D721Med (cell line): ENCODE results near the gene COL8A2.

Experiments used
- DNase-seq: peaks from one replicate; pipeline ENCODE4 v3.0.0; 2011; ENCODE audit warnings: low spot score; ENCODE audit not compliant: insufficient read length
- FAIRE-seq: peaks from 2 replicates; lab custom pipeline; 2011; peaks lifted over from hg19 to GRCh38; lab: Jason Lieb, UNC
- CTCF ChIP-seq: IDR thresholded peaks from 2 replicates; pipeline ENCODE4 v1.5.1; 2012; ENCODE audit warnings: mild to moderate bottlenecking, control low read depth; ENCODE audit not compliant: insufficient read depth; ENCODE audit errors: missing control alignments

The COL8A2 gene

DNA sequence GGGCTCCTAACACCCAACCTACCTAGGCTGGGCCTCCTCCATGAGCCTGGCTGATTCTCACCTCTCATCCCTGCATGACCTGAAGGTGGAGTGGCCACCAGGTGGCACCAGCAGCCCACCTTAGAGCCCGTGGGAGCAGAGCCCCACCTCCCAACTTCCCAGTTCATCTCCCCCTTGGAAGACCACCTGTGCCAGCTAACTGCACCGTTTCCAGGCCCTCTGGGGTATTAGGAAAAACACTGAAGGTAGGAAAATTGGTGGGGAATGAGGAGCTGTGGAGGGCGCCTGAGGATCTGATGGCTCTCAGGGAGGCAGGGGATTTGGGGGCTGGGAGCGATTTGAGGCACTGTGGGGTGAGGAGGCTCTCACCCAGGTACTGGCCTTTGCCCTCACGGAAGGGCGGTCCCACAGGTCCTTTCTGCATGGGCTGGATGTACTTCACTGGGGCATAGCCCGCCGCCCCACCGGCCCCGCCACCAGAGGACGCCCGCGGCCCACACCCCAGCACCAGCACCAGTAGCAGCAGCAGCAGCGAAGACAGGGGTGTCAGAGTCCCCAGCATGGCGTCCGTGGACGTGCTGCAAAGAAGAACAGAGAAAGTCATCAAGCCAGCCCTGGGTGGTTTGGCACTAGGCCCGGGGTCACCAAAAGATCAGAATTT lies 25.2 kb downstream of the COL8A2 start:
- DNase-seq (peak; percentile 71), FAIRE-seq (no peak)
- TF ChIP-seq CTCF: peak; percentile 91

GRCh38 chr1:36098650-36099365 lies 26.2 kb downstream of the COL8A2 start:
- TF ChIP-seq CTCF: no peak
- FAIRE-seq: no peak

DNA sequence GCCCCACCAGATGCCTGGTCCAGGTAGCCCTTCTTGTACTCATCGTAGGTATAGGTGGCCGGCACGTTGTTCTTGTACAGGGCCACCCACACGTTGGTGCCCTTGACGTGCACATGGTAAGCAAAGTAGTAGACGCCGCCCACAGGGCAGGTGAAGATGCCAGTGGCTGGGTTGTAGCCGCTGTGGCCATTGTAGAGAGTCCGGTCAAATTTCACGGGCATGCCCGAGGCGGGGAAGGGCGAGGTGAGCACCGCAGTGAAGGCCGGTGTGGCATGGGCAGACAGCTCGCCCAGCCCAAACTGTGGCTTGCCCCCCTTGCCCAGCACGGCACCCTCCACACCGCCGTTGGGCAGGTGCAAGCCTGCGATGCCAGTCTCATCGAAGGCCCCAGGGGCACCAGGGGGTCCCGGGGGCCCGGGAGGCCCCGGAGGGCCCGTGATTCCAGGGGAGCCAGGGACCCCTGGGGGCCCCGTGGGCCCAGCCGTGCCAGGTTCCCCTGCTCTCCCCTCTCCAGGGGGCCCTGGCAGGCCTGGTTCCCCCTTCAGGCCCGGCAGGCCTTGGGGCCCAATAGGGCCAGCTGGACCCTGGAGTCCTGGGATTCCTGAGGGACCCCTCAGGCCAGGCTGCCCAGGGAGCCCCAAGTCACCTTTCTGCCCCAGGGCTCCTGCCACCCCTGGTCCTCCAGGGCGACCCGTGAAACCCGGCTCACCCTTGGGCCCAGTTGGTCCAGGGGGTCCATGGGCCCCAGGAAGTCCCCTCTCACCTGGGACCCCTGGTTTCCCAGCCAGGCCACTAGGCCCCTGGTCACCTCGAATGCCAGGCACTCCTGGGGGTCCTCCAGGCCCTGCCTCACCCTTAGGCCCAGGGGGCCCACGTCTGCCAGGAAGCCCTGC lies 27.1 kb downstream of the COL8A2 start:
- TF ChIP-seq CTCF: no peak
- FAIRE-seq: no peak
- no peak for DNase-seq

More at GRCh38 chr1:36098650-36099365, 26.2 kb downstream of the COL8A2 start:
- no peak for DNase-seq

DNA sequence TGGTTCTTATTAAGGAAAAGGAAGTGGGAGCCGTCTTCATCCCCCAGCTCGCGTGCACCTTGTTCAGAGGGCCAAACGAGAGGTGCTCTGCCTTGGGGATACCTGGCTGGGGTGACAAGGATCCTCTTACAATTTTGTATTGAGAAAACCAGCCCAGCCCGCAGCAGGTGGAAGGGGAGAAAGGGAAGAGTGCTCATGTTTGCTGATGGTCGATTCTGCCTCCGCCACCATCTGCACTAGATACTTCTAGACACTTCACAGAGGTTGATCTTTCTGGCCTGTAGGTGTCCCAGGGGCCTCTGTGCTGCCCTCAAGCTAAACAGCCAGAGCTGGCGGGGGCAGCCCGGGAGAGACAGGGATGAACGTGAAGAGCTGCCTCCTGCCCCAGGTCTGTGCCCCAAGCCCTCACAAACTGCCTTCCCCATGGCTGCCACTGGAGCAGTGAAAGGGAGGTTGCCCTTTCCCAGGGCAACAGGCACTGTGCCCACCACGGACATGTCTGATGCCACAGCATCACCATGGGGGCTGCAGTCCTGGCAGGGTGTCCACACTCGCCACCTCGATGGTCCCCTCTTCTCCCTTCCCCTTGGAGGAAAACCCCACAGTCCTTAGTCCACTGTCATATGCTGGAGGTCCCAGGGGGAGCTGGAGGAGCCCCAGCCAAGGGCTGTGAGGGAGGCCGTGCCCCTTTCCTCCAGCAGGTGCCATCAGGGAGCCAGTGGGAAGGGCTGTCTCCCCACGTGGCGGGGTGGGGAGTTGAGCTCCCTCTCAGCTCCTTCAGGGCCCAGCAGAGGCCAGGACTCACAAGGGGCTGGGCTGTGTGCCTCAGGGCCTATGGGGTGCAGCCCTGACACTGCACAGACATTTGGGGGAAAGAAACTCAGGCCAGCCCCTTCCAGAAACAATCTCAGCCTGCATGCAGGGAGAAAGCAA lies 28.3 kb downstream of the COL8A2 start:
- no peak for TF ChIP-seq CTCF
- FAIRE-seq: no peak
- no peak for DNase-seq

GRCh38 chr1:36095760-36096405 lies 29.1 kb downstream of the COL8A2 start:
- no peak for DNase-seq
- no peak for TF ChIP-seq CTCF
- FAIRE-seq: no peak

DNA sequence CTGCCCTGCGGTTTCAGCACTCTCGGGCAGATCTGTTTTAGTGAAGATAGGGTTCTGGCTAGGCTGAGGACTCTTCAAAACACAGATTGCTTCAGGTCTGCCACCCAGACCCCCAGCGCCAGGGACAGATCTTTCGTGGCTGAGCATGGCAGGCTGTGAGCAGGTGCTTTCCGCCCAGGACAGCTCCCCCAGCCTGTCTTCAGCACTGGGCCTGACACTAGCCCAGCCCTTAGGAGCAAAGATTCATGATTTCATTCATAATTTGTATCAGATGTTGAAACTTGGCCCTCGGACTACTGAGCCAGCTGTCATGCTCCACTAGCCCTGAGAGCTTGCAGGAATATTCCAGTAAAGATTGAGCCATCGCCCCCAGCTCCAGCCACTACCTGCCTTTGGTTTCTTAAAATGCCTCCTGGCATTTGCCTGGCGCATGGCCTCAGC lies 30.4 kb downstream of the COL8A2 start:
- DNase-seq (no peak), FAIRE-seq (no peak)
- no peak for TF ChIP-seq CTCF
